Hematopoietic multipotent progenitor cell treated with erythropoietin and hydrocortisone succinate and interleukin-3 and kit ligand, for 15 days (in vitro differentiated cells): Measurements from ENCODE around the gene RBMS2.
A peak's percentile ranks its signal among the peaks of the same experiment; 100 is the strongest.

Source experiments
- DNase-seq: peaks from one replicate; pipeline ENCODE4 v3.0.0-alpha.2; 2015; ENCODE audit warnings: low spot score

Gene RBMS2

DNA sequence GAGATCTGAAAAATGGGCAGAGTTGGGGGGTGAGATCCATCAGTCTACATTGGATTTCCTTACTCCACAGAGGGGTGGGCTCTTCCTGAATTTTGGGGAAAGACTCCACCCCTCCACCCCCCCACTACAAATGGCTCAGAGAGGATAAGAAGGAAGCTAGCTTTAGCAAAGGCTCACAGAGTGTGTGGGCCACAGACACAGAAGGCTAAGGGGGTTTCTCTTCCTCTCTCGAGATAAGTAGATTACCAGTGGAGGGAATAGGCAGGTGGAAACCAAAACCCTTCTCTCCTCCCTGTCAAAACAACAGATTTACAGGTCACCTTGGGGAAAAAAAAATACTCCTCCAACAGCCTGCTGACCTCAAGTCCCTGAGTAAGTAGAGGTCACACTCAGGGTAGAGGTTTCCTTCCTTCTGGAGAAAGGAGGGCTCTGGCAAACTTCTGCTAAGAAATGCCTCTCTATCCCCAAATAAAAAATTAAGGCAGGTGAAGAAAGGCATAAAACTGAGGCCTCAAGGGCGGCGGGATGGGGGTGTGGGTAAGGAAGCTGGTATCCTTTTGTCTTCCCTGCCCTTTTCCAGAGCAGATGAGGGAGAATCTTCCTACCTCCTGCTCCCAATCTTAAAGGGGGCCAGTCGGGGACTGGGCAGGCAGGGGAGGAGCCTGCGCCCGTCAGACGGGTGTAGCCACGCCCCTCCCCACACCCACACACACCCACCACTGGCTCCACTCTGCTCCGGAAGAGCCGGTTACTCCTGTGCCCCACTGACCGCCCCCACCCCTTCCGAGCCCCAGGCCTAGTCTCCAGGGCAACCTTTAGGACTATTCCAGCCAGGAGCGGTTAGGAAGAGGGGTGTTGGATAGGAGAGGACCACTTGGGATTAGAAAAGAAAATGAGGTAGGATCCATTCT is 110.4 kb downstream of the RBMS2 start:
- peak; percentile 75 for DNase-seq

DNA sequence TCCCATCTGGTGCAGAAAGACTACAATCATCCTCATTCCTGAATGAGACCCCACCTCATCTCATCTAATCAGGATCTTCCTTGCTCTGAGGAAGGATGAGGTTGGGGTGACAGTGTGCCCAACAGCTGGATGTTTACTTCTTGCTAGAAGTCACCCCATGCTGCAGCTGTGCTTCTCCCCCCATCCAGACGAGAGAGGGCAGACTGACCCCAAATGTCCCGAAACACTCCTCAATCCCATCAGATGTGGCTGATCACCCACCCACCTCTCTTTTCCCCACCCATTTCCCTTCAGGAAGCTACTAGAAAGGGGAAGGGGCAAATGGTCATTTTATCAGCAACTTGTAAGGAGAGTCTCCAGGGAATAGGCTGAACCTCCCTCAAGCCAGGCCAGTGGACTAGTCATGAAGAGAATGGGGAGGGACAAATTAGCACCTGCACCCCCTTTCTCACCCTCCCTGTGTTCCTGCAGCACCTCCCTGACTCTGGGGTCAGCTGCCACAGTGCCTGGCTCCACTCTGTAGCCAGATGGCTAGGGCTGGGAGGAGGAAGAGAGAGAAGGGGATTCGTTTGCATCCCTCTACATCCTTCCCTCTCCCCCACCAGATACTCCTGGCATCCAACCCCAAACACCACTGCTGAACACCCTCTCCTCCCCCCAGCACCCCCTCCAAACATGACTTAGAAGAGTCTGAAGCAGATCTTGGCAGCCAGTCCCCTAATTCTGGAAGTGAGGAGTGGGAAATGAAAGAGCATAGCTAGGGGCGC is 111.3 kb downstream of the RBMS2 start:
- no peak for DNase-seq

GRCh38 chr12:56633468-56634241 is 112.0 kb downstream of the RBMS2 start:
- no peak for DNase-seq

GRCh38 chr12:56634242-56634836 is 112.7 kb downstream of the RBMS2 start:
- DNase-seq: peak; percentile 33

GRCh38 chr12:56634837-56635791 is 113.5 kb downstream of the RBMS2 start:
- DNase-seq: peak; percentile 79

DNA sequence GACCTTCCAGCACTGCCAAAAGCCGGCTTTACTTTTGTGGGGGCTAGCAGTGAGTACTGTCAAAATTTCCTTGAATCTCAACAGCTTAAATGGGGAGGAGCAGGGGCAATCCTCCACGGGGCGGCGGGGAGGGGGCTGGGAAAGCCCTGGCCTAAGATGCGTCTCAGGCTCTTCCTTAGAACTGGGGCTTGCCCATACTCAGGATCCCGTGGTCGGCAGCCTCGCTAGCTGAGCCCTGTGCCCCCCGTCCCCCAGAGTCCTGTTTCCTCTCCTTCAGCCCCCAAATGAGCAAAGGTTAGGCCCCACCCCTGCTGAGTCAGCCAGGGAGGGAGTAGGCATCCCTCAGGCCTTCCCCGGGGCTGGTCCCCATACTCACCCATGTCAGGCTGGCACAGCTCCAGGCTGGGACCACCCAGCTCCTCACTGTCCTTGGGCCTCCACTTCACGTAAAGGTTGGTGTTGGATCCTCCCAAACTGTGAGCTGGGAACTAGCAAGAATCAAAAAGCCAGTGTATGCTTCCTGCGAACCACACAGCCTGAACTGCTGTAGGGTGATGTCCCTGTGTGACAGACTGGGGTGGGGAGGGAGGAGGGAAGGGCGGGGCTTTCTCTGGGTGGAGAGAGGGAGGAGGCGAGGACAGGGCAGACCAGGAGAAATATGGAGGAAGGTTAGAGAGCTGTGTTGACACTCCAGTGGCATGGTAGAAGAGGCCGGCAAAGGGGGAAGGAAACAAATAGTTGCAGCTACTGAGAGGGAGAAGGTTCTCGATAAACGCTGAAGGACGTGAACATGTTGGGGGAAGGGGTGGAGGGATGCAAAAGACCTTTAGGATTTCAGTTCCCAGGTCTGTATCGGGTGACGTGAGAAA is 114.4 kb downstream of the RBMS2 start:
- DNase-seq: peak; percentile 93

GRCh38 chr12:56636675-56637540 is 115.3 kb downstream of the RBMS2 start:
- DNase-seq: peak; percentile 99

- no peak for DNase-seq
Observed at GRCh38 chr12:56637621-56638020, 116.0 kb downstream of the RBMS2 start.

GRCh38 chr12:56641219-56641618 is 119.6 kb downstream of the RBMS2 start:
- no peak for DNase-seq

DNA sequence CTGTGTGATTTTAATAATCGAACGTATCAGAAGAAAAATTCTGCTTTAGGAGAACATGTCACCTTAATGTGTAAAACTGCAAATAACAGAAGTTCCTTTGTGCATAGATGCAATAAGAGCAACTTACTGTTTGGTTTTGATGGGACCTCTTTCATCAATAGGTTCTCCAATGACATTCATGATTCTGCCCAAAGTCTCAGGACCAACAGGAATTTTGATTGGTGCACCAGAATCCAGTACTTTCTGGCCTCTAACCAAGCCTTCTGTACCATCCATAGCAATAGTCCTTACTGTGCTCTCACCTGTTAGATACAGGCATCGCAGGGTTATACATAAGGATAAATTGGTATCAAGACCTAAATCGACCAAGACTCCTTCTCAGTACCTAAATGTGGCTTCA is 123.0 kb downstream of the RBMS2 start:
- peak; percentile 23 for DNase-seq

- no peak for DNase-seq
Observed at GRCh38 chr12:56645201-56645716, 123.6 kb downstream of the RBMS2 start.
